GM18526 (cell line): ENCODE data around the gene BCR.

Experiments
- POLR2A ChIP-seq: IDR thresholded peaks from 3 replicates; pipeline ENCODE4 v1.6.1; 2011; ENCODE audit not compliant: insufficient read length; ENCODE audit errors: extremely low read depth

The BCR gene

DNA sequence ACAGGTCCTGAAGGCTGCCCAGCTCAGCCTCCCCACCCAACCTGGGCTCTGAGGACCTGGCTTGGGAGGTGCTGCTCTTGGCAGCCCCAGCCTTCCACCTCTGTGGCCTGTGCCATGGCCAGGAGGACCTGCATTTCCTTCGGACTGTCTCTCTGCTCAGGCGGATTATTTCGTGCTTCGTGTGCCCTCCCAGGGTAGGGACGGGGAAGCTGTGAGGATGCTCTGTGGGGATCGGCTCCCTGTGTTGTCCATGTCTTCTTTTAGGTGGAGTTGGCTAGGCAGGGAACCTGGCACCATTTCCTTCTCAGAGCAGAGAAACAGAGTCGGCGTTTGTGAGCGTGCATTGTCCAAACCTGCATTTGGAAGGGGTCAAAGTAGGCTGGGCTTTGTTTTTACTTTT, 34.1 kb downstream of the BCR start:
- TF ChIP-seq POLR2A, result no peak

DNA sequence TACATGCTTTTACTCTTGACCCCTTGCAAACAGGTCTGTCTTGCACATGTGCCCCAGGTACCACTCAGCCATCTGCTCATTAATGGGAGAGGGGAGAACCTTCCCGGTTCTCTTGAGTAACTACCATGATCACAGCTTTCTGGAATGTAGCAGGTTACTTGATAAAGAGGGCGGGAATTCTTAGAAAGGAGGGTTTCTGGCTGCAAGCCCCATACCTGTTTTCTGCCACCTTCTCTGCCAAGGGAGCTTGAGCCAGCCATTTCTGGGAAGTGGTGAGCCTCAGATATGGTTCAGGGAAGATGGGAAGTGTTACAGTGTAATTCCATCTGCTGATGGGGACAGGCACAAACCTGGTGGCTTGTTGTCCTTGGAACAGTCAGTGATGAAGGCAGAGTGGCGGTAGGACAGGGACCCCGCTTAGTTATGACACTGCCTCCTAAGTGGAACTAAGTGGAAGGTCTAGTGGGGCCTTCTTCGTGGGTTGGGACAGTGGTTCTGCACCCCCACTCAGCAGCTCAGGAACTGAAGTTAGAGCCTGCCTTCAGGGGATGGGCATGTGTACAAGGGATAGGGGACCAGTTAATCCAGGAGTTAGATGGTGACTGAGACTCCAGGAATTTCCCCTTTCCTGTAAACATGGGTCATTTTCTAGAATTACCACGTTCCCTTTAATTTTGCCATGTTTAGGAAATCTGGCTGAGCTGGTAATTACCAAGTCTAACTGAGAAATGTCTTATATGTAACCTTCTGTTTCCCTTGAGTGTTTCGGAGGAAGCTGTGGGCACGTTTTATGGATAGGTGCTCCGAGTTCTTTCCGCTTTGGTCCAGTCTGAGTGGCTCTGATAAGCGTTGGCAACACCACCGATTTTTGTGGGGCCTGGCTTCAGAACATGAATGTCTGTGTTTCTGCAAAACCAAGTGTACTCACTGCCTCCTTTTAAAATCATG, 35.3 kb downstream of the BCR start:
- no peak for TF ChIP-seq POLR2A

- TF ChIP-seq POLR2A, result no peak
These were observed 36.3 kb downstream of the BCR start for GRCh38 chr22:23216461-23217170.

GRCh38 chr22:23217171-23218052, 37.1 kb downstream of the BCR start:
- TF ChIP-seq POLR2A, result no peak

- no peak for TF ChIP-seq POLR2A
These were observed 38.0 kb downstream of the BCR start for GRCh38 chr22:23218053-23218866.

GRCh38 chr22:23218867-23219251, 38.5 kb downstream of the BCR start:
- no peak for TF ChIP-seq POLR2A

- TF ChIP-seq POLR2A, result no peak
These were observed 39.0 kb downstream of the BCR start for GRCh38 chr22:23219317-23219716.

GRCh38 chr22:23219822-23220484, 39.6 kb downstream of the BCR start:
- TF ChIP-seq POLR2A, result no peak

GRCh38 chr22:23220485-23221350, 40.4 kb downstream of the BCR start:
- no peak for TF ChIP-seq POLR2A

DNA sequence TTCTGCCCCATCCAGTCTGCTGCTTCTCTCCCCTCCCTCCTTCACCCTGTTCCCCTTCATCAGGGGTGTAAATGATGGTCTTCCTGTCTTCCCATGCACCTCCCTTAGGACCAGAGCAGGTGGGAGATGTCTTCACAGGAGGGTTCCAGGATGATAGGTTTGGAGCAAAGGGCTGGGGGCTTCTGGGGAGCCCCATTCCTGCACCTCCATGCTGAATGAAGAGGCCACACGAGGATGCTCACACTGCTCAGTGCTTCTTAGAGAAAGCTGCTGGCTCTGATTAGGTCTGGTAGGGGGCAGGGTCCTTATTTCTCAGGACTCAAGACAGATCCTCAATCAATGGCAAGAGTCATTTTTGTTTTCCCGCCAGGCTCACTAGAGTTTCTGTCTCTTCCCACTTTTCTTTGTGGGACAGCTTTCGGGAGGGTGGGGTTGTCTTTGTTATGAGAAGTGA, 41.1 kb downstream of the BCR start:
- TF ChIP-seq POLR2A, result no peak

DNA sequence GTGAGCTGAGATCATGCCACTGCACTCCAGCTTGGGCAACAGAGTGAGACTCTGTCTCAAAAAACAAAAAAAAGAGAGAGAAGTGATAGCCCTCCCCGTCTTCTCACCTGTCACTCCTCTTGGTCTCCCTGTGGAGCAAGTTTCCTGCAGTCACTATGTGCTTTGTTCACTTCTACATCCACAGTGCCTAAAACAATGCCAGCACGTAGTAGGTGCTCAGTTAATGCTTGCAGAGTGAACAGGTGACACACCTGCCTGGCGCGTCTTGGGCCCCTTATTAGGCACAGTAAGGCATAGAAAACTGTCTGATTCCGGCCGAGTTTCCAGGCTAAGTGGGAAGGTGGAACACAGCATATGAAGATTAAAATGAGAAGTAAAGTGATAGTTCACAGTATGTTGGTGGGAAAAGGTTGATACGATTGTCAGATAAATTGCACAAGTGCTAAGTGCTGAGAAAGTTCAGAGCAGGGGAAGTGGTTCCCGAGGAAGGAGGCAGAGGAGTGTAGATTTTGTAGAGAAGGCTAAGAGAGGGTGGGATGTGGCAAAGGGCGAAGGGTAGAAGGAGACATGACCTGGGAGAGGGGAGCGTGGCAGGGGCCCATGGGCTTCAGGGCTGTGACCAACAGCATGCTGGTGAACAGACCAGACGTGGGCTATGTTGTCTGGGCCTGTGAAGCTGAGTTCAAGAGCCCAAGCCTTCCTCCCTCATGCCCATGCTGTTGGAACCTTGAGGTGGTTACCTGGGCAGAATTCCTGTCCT, 41.9 kb downstream of the BCR start:
- TF ChIP-seq POLR2A, result no peak

GRCh38 chr22:23222793-23223568, 42.7 kb downstream of the BCR start:
- TF ChIP-seq POLR2A, result no peak
